B cell (primary cell): ENCODE results near the gene SYNDIG1L. TPM values are rescaled to one million over a fixed set of nuclear protein-coding genes. Genes with fewer than 3 reads are reported as not detected.
"Not testable (repeated sequence)": the region's sequence is repeated elsewhere in the genome, so short reads cannot be mapped to it uniquely, and the experiment has no call there.

Experiments
- ATAC-seq: fragments of 200-7000 bp; cut with Tn5 transposase; one replicate; pipeline ENCODE4 v1.10.0; 2021; ENCODE audit warnings: low read depth, mild to moderate bottlenecking, moderate number of reproducible peaks, moderate library complexity
- CTCF ChIA-PET: fragments of 350-600 bp; sonication (Branson Sonifier 250); formaldehyde crosslinking; loops from one replicate; lab custom pipeline; 2021; ENCODE audit warnings: antibody characterized with exemption, inconsistent platforms; lab: Charles Lee
- POLR2A ChIA-PET: fragments of 350-600 bp; sonication (Branson Sonifier 250); formaldehyde crosslinking; loops from one replicate; lab custom pipeline; 2021; ENCODE audit warnings: antibody characterized with exemption; lab: Charles Lee
- DNase-seq: peaks from one replicate; pipeline ENCODE4 v3.0.0; 2013
- H2AFZ ChIP-seq: 2 replicates; pipeline ENCODE4 v1.6.1; 2012; ENCODE audit warnings: mild to moderate bottlenecking, low read depth, low read length; ENCODE audit not compliant: insufficient read depth, poor library complexity, severe bottlenecking
- H3K27ac ChIP-seq, 2 donors: 1 replicate in 1 of 2; 2 replicates in 1 of 2; pipeline ENCODE4 v1.5.1; 2012 to 2013; ENCODE audit warnings: low read length in 2 of 2, mild to moderate bottlenecking in 2 of 2, moderate library complexity in 1 of 2
- H3K27me3 ChIP-seq, 4 experiments: fragments of 200-600 bp in 1 of 4; sonication (generic) in 1 of 4; replicated peaks in 1 of 4; 1 replicate in 2 of 4; 2 replicates in 2 of 4; pipeline versions ENCODE4 v1.6.1 to v1.7.0; 2013 to 2016; ENCODE audit warnings: low read length in 3 of 4, mild to moderate bottlenecking in 2 of 4, mixed read lengths in 1 of 4, moderate library complexity in 1 of 4; ENCODE audit not compliant: insufficient read depth in 4 of 4, control insufficient read depth in 3 of 4; ENCODE audit errors: control extremely low read depth in 1 of 4
- H3K36me3 ChIP-seq, 2 experiments: replicated peaks in 1 of 2; 1 replicate in 1 of 2; 2 replicates in 1 of 2; pipeline versions ENCODE4 v1.6.1 to v1.7.1; 2013; ENCODE audit warnings: low read length in 1 of 2; ENCODE audit not compliant: insufficient read depth in 2 of 2, control insufficient read depth in 1 of 2; ENCODE audit errors: control extremely low read depth in 1 of 2, extremely low read depth in 1 of 2
- H3K4me1 ChIP-seq, 2 donors: fragments of 200-600 bp in 1 of 2; sonication (generic) in 1 of 2; 1 replicate in 1 of 2; 2 replicates in 1 of 2; pipeline versions ENCODE4 v1.5.1 to v1.6.1; 2013 to 2017; ENCODE audit warnings: low read length in 2 of 2; ENCODE audit not compliant: control insufficient read depth in 2 of 2, insufficient read depth in 2 of 2
- H3K4me2 ChIP-seq: replicated peaks from 2 replicates; pipeline ENCODE3; 2012; ENCODE audit warnings: mild to moderate bottlenecking, low read depth, low read length; ENCODE audit not compliant: poor library complexity, severe bottlenecking
- H3K4me3 ChIP-seq, 5 experiments: fragments of 200-600 bp in 1 of 5; sonication (generic) in 1 of 5; 1 replicate in 3 of 5; 2 replicates in 2 of 5; pipeline versions ENCODE4 v1.5.1 to v1.7.0; 2011 to 2016; ENCODE audit warnings: low read length in 4 of 5, mild to moderate bottlenecking in 4 of 5, low read depth in 2 of 5, control low read depth in 1 of 5, moderate library complexity in 1 of 5; ENCODE audit not compliant: insufficient read depth in 1 of 5; ENCODE audit errors: control extremely low read depth in 1 of 5, extremely low read depth in 1 of 5
- H3K79me2 ChIP-seq: fragments of 200-600 bp; sonication (generic); one replicate; pipeline ENCODE4 v1.6.0; 2016; ENCODE audit warnings: low read length; ENCODE audit not compliant: control insufficient read depth, insufficient read depth
- H3K9ac ChIP-seq: fragments of 200-600 bp; sonication (generic); 2 replicates; pipeline ENCODE4 v1.6.1; 2017; ENCODE audit warnings: mild to moderate bottlenecking, low read length, moderate library complexity
- H3K9me3 ChIP-seq, 3 donors: one replicate each; pipeline versions ENCODE4 v1.6.1 to v1.7.1; 2013; ENCODE audit warnings: low read length in 2 of 3; ENCODE audit not compliant: control insufficient read depth in 2 of 3, insufficient read depth in 1 of 3; ENCODE audit errors: control extremely low read depth in 1 of 3
- H4K20me1 ChIP-seq: 2 replicates; pipeline ENCODE4 v1.6.0; 2012; ENCODE audit warnings: mild to moderate bottlenecking, low read length; ENCODE audit not compliant: insufficient read depth, control insufficient read depth, poor library complexity, severe bottlenecking
- H3K27ac Mint-ChIP-seq: one replicate; pipeline ENCODE4 v1.8.0; 2021; ENCODE audit warnings: mixed read lengths
- H3K27me3 Mint-ChIP-seq: one replicate; pipeline ENCODE4 v1.8.0; 2021; ENCODE audit warnings: mixed read lengths
- H3K4me1 Mint-ChIP-seq: one replicate; pipeline ENCODE4 v1.8.0; 2021; ENCODE audit warnings: mixed read lengths
- H3K4me3 Mint-ChIP-seq: one replicate; pipeline ENCODE4 v1.8.0; 2021; ENCODE audit warnings: mixed read lengths
- H3K9me3 Mint-ChIP-seq: one replicate; pipeline ENCODE4 v1.8.0; 2022; ENCODE audit warnings: mixed read lengths; ENCODE audit not compliant: insufficient read depth
- EZH2 ChIP-seq: IDR thresholded peaks from 2 replicates; pipeline ENCODE4 v1.6.1; 2012; ENCODE audit warnings: borderline replicate concordance, low read depth, mild to moderate bottlenecking, moderate library complexity, low read length; ENCODE audit not compliant: insufficient read depth, poor library complexity, severe bottlenecking
- WGBS: methylation state at CpG from one replicate; pipeline ENCODE4 v1.1.5; 2013; ENCODE audit warnings: missing lambda C conversion rate; ENCODE audit not compliant: insufficient coverage; 5-methylcytosine and 5-hydroxymethylcytosine counted together
- intact Hi-C: fragments of 100-400 bp; cut with micrococcal nuclease; formaldehyde crosslinking; loops from one replicate; pipeline ENCODE4 v1.10.0; 2022
- polyA plus RNA-seq: library from polyadenylated mRNA; depleted of rRNA; stranded (reverse); fragments of >200 nt; gene quantifications from 2 replicates; pipeline ENCODE4 v1.2.3, GENCODE V29; 2012
- total RNA-seq, 2 donors: library from RNA; stranded (reverse); fragments of 120-200 nt in 1 of 2; gene quantifications; 1 replicate in 1 of 2; 2 replicates in 1 of 2; pipeline versions ENCODE4 v1.2.3 to v1.2.4, GENCODE V29; 2013 to 2022
- TF ChIP-seq, protein P1 (sequence below): fragments of 200-600 bp; IDR thresholded peaks from one replicate; pipeline ENCODE4 v1.8.0; 2022; ENCODE audit warnings: antibody characterized with exemption, mild to moderate bottlenecking

Gene SYNDIG1L
- total and polyA plus RNA-seq, 2 donors (not counting 1 experiment from before 2014, with no cell fraction given), result 0.16 TPM; not detected in 1

DNA sequence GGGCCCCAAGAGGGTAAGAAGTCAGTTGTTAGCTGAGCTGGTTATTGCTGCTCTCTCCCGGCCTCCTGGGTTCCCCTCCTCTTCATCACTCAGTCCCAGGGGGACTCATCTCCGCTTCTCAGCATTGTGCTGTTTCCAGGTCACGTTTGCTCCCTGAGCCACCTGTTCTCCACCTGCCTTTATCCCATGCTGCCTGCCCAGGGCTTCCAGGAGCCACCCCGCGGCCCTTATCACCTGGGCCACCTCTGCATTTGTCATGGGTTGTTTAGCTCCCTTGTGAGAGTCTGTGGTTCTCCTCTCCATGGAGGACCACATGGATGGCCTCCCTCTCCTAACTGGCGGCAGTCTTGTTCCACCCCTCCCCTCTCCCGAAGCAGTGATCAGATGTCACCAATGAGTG lies 36.0 kb downstream of the SYNDIG1L start:
- no peak for DNase-seq
- intact Hi-C loops, result no loop called here
- H3K4me2 ChIP-seq, result no peak overlapping the region
- H3K27ac ChIP-seq, result no peak overlapping the region
- no peaks in the 10 kb centered on the region for H3K4me1 ChIP-seq
- Mint-ChIP-seq H3K27me3 (peaks cover 8% of the 10 kb centered on the region), H3K27ac (no peak overlapping the region), H3K4me3 (no peak overlapping the region), H3K9me3 (no peaks in the 10 kb centered on the region), H3K4me1 (no peaks in the 10 kb centered on the region)
- H3K36me3 ChIP-seq, result no peaks in the 10 kb centered on the region
- no peak overlapping the region for H2AFZ ChIP-seq
- no peaks in the 10 kb centered on the region for H3K27me3 ChIP-seq
- ATAC-seq, result no peak
- H3K79me2 ChIP-seq, result no peaks in the 10 kb centered on the region
- no peak overlapping the region for H3K9ac ChIP-seq
- H3K9me3 ChIP-seq, result no peaks in the 10 kb centered on the region
- no peaks in the 10 kb centered on the region for H4K20me1 ChIP-seq
- ChIA-PET POLR2A (no interaction called here), CTCF (interaction anchor here (1.0 kb wide), 1 partner anchor 11 kb away, joined by 4 read pairs; no protein-coding TSS in a partner anchor)
- no peak overlapping the region for H3K4me3 ChIP-seq
- TF ChIP-seq, protein P1, sequence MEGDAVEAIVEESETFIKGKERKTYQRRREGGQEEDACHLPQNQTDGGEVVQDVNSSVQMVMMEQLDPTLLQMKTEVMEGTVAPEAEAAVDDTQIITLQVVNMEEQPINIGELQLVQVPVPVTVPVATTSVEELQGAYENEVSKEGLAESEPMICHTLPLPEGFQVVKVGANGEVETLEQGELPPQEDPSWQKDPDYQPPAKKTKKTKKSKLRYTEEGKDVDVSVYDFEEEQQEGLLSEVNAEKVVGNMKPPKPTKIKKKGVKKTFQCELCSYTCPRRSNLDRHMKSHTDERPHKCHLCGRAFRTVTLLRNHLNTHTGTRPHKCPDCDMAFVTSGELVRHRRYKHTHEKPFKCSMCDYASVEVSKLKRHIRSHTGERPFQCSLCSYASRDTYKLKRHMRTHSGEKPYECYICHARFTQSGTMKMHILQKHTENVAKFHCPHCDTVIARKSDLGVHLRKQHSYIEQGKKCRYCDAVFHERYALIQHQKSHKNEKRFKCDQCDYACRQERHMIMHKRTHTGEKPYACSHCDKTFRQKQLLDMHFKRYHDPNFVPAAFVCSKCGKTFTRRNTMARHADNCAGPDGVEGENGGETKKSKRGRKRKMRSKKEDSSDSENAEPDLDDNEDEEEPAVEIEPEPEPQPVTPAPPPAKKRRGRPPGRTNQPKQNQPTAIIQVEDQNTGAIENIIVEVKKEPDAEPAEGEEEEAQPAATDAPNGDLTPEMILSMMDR, result no peak
- no peak for TF ChIP-seq EZH2
- 64% methylated on average over 4 of the region's 7 CpGs for WGBS

DNA sequence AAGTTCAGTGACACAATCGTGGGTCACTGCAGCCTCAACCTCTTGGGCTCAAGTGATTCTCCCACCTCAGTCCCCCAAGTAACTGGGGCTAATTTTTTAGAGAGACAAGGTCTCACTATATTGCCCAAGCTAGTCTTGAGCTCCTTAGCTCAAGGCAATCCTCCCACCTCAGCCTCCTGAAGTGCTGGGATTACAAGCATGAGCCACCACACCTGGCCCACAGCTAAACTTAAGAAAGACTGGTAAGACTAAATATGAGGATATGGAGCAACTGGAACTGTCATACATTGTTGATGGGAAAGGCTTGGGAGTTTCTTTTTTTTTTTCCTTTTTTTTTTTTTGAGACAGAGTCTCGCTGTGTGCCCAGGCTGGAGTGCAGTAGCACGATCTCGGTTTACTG lies 43.8 kb downstream of the SYNDIG1L start:
- no peaks in the 10 kb centered on the region for H3K4me1 ChIP-seq
- ChIA-PET POLR2A (no interaction called here), CTCF (interaction anchor here (0.6 to 1.0 kb wide), 3 partner anchors 11 to 84 kb away, joined by 3 read pairs; no protein-coding TSS in a partner anchor)
- H3K27me3 Mint-ChIP-seq, result no peaks in the 10 kb centered on the region
- no peak overlapping the region for H3K9ac ChIP-seq
- no peaks in the 10 kb centered on the region for H3K4me1 Mint-ChIP-seq
- H2AFZ ChIP-seq, result no peak overlapping the region
- ATAC-seq (no peak), DNase-seq (no peak)
- no peaks in the 10 kb centered on the region for H3K36me3 ChIP-seq
- H3K9me3 ChIP-seq, result no peaks in the 10 kb centered on the region
- H3K27ac ChIP-seq, result no peak overlapping the region
- H3K27me3 ChIP-seq, result no peaks in the 10 kb centered on the region
- H3K4me2 ChIP-seq, result no peak overlapping the region
- no peaks in the 10 kb centered on the region for H3K9me3 Mint-ChIP-seq
- no peak overlapping the region for H3K4me3 ChIP-seq
- 67% methylated on average over 1 of the region's 4 CpGs for WGBS
- no peaks in the 10 kb centered on the region for H4K20me1 ChIP-seq
- TF ChIP-seq EZH2, result no peak
- TF ChIP-seq, protein P1, result no peak
- no peak overlapping the region for H3K4me3 Mint-ChIP-seq
- no peak overlapping the region for H3K27ac Mint-ChIP-seq
- H3K79me2 ChIP-seq, result no peaks in the 10 kb centered on the region
- intact Hi-C loops, result no loop called here

DNA sequence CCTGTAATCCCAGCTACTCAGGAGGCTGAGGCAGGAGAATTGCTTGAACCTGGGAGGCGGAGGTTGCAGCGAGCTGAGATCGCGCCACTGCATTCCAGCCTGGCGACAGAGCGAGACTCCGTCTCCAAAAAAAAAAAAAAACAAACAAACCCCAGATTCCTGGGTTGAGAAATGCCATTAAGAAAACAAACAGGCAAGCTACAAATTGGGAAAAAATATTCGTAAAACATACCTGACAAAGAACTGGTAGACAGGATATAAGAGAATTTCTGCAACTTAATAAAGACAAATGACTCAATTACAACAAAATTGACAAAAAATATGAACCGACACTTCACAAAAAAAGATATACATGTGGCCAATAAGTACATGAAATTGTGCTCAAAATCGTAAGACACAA lies 44.4 kb downstream of the SYNDIG1L start:
- POLR2A ChIA-PET, H3K27me3 Mint-ChIP-seq, H3K36me3 ChIP-seq, H3K4me3 Mint-ChIP-seq, H3K27ac Mint-ChIP-seq, ATAC-seq, H3K9ac ChIP-seq, H3K4me2 ChIP-seq, intact Hi-C loops, H3K4me1 ChIP-seq, H3K79me2 ChIP-seq, H3K9me3 ChIP-seq, H3K27ac ChIP-seq, H3K9me3 Mint-ChIP-seq, DNase-seq, H3K4me1 Mint-ChIP-seq, H4K20me1 ChIP-seq, H2AFZ ChIP-seq, H3K4me3 ChIP-seq, H3K27me3 ChIP-seq: not testable (repeated sequence)
- CTCF ChIA-PET, result interaction anchor here (0.7 kb wide), 1 partner anchor 83 kb away, joined by 3 read pairs; no protein-coding TSS in a partner anchor
- 95% methylated on average over 4 of the region's 10 CpGs for WGBS
